DND-41 (cell line): ENCODE data around the gene GMFB.
"Not testable (repeated sequence)": the region's sequence is repeated elsewhere in the genome, so short reads cannot be mapped to it uniquely, and the experiment has no call there.

Experiments
- ATAC-seq: fragments of 200-7000 bp; cut with Tn5 transposase; 3 replicates; pipeline ENCODE4 v1.9.1; 2021; ENCODE audit warnings: low read depth; ENCODE audit not compliant: insufficient read depth
- DNase-seq: peaks from one replicate; pipeline ENCODE4 v3.0.0-alpha.2; 2020
- H2AFZ ChIP-seq: 2 replicates; pipeline ENCODE4 v1.6.0; 2012; ENCODE audit warnings: low read depth, low read length
- H3K27ac ChIP-seq: 2 replicates; pipeline ENCODE4 v1.5.1; 2012; ENCODE audit warnings: low read length, inconsistent platforms
- H3K27me3 ChIP-seq: fragments of 200-600 bp; sonication (generic); 2 replicates; pipeline ENCODE4 v1.6.0; 2012; ENCODE audit warnings: low read length, mild to moderate bottlenecking, inconsistent platforms; ENCODE audit not compliant: insufficient read depth, poor library complexity
- H3K36me3 ChIP-seq: 2 replicates; pipeline ENCODE4 v1.5.1; 2012; ENCODE audit warnings: low read length, inconsistent platforms; ENCODE audit not compliant: insufficient read depth
- H3K4me1 ChIP-seq: 2 replicates; pipeline ENCODE4 v1.5.1; 2012; ENCODE audit warnings: mild to moderate bottlenecking, low read length; ENCODE audit not compliant: insufficient read depth
- H3K4me2 ChIP-seq: 2 replicates; pipeline ENCODE4 v1.6.0; 2012; ENCODE audit warnings: mild to moderate bottlenecking, moderate library complexity, low read length, inconsistent platforms; ENCODE audit not compliant: insufficient read depth
- H3K4me3 ChIP-seq, 2 experiments: fragments of 200-600 bp in 1 of 2; shearing (Covaris generic) in 1 of 2; 2 replicates each; pipeline ENCODE4 v1.5.1; 2012 to 2016; ENCODE audit warnings: inconsistent platforms in 2 of 2, low read length in 2 of 2, mild to moderate bottlenecking in 2 of 2, low read depth in 1 of 2, moderate library complexity in 1 of 2
- H3K79me2 ChIP-seq: 2 replicates; pipeline ENCODE4 v1.6.0; 2012; ENCODE audit warnings: low read length, inconsistent platforms; ENCODE audit not compliant: insufficient read depth
- H3K9ac ChIP-seq: 2 replicates; pipeline ENCODE4 v1.6.0; 2012; ENCODE audit warnings: low read depth, mild to moderate bottlenecking, inconsistent platforms, low read length, moderate library complexity
- H3K9me3 ChIP-seq: 2 replicates; pipeline ENCODE4 v1.5.1; 2012; ENCODE audit warnings: low read length, moderate library complexity, mild to moderate bottlenecking, inconsistent platforms; ENCODE audit not compliant: insufficient read depth, severe bottlenecking
- H4K20me1 ChIP-seq: 2 replicates; pipeline ENCODE4 v1.6.0; 2012; ENCODE audit warnings: low read length; ENCODE audit not compliant: insufficient read depth
- CTCF ChIP-seq: IDR thresholded peaks from 2 replicates; pipeline ENCODE4 v1.5.1; 2012; ENCODE audit warnings: borderline replicate concordance, low read length, moderate library complexity, mild to moderate bottlenecking; ENCODE audit not compliant: poor library complexity, severe bottlenecking; ENCODE audit errors: extremely low read depth
- EZH2 ChIP-seq: IDR thresholded peaks from 3 replicates; pipeline ENCODE4 v1.6.1; 2012; ENCODE audit warnings: borderline replicate concordance, low read depth, mild to moderate bottlenecking, moderate library complexity, low read length, inconsistent platforms; ENCODE audit not compliant: severe bottlenecking

Gene GMFB

GRCh38 chr14:54438703-54439102 is 50.1 kb downstream of the GMFB start:
- H3K4me2 ChIP-seq = peak overlapping the region; percentile 70
- H3K4me1 ChIP-seq = peaks cover 44% of the 10 kb centered on the region
- H4K20me1 ChIP-seq = peaks cover 39% of the 10 kb centered on the region; the same call in 1 of the 2 replicates
- no peak overlapping the region for H3K9ac ChIP-seq
- H3K4me3 ChIP-seq = peak overlapping the region in 1 of 2 experiments; percentile 27; a peak in 1 of 4 replicates
- H3K27ac ChIP-seq = no peak overlapping the region
- H3K9me3 ChIP-seq = no peaks in the 10 kb centered on the region
- no peaks in the 10 kb centered on the region for H3K27me3 ChIP-seq
- H3K79me2 ChIP-seq = peaks cover 75% of the 10 kb centered on the region
- no peak overlapping the region for H2AFZ ChIP-seq
- peaks cover 18% of the 10 kb centered on the region; the same call in 1 of the 2 replicates for H3K36me3 ChIP-seq
- ATAC-seq (no peak), DNase-seq (no peak)
- no peak for TF ChIP-seq CTCF
- no peak for TF ChIP-seq EZH2

GRCh38 chr14:54437954-54438353 is 50.8 kb downstream of the GMFB start:
- not testable (repeated sequence) for H2AFZ ChIP-seq, H3K27ac ChIP-seq, H3K4me3 ChIP-seq, ATAC-seq, H3K27me3 ChIP-seq, H3K9ac ChIP-seq, H3K9me3 ChIP-seq, DNase-seq
- H3K4me1 ChIP-seq = peaks cover 44% of the 10 kb centered on the region
- peaks cover 82% of the 10 kb centered on the region for H3K79me2 ChIP-seq
- H3K36me3 ChIP-seq = peaks cover 23% of the 10 kb centered on the region; the same call in 1 of the 2 replicates
- peak overlapping the region; percentile 70; the same call in 1 of the 2 replicates for H3K4me2 ChIP-seq
- peaks cover 39% of the 10 kb centered on the region; the same call in 1 of the 2 replicates for H4K20me1 ChIP-seq

- Histone ChIP-seq H3K4me2 (peak overlapping the region; percentile 12; the same call in 1 of the 2 replicates), H4K20me1 (peaks cover 45% of the 10 kb centered on the region; the same call in 1 of the 2 replicates), H3K9ac (no peak overlapping the region), H3K9me3 (no peaks in the 10 kb centered on the region), H2AFZ (no peak overlapping the region), H3K4me3 (no peak overlapping the region), H3K27me3 (no peaks in the 10 kb centered on the region), H3K79me2 (peaks cover 100% of the 10 kb centered on the region), H3K36me3 (peaks cover 45% of the 10 kb centered on the region), H3K4me1 (peaks cover 36% of the 10 kb centered on the region), H3K27ac (no peak overlapping the region)
- ATAC-seq = no peak
- DNase-seq = no peak
- TF ChIP-seq CTCF = no peak
- TF ChIP-seq EZH2 = no peak
Measured at GRCh38 chr14:54435500-54435981, 53.2 kb downstream of the GMFB start.

GRCh38 chr14:54428527-54428926 is 60.3 kb downstream of the GMFB start:
- DNase-seq (no peak), ATAC-seq (no peak)
- Histone ChIP-seq H4K20me1 (peaks cover 14% of the 10 kb centered on the region; the same call in 1 of the 2 replicates), H3K79me2 (peaks cover 42% of the 10 kb centered on the region), H3K4me3 (no peak overlapping the region), H3K9ac (no peak overlapping the region), H3K4me2 (no peak overlapping the region), H3K36me3 (peaks cover 95% of the 10 kb centered on the region), H3K27me3 (no peaks in the 10 kb centered on the region), H3K9me3 (no peaks in the 10 kb centered on the region), H3K4me1 (no peaks in the 10 kb centered on the region), H2AFZ (no peak overlapping the region), H3K27ac (no peak overlapping the region)
- TF ChIP-seq CTCF = no peak
- TF ChIP-seq EZH2 = no peak
